Measurements from ENCODE around the gene GAB1.

DNA sequence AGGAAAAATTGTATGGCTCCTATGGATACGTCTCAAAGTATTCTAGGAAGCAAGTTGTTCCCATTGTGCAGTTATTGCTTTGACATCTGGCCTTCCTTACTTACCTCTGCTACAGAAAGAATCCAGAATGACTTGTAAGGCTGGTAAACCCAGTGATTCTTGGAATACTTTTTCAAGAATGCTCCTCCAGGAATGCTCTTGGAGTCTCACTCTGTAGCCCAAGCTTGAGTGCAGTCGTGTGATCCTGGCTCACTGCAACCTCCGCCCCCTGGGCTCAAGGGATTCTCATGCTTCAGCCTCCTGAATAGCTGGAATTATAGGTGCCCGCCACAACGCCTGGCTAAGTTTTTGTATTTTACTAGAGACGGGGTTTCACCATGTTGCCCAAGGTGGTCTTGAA lies 38.1 kb downstream of the GAB1 start:
- TF ChIP-seq, protein P1, sequence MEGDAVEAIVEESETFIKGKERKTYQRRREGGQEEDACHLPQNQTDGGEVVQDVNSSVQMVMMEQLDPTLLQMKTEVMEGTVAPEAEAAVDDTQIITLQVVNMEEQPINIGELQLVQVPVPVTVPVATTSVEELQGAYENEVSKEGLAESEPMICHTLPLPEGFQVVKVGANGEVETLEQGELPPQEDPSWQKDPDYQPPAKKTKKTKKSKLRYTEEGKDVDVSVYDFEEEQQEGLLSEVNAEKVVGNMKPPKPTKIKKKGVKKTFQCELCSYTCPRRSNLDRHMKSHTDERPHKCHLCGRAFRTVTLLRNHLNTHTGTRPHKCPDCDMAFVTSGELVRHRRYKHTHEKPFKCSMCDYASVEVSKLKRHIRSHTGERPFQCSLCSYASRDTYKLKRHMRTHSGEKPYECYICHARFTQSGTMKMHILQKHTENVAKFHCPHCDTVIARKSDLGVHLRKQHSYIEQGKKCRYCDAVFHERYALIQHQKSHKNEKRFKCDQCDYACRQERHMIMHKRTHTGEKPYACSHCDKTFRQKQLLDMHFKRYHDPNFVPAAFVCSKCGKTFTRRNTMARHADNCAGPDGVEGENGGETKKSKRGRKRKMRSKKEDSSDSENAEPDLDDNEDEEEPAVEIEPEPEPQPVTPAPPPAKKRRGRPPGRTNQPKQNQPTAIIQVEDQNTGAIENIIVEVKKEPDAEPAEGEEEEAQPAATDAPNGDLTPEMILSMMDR (IDR thresholded peaks at IDR 0.05) = no peak
- TF ChIP-seq POLR2A (IDR thresholded peaks at IDR 0.05) = no peak
